Fibroblast of peridontal ligament (primary cell): ENCODE measurements around the gene PHKG2.

Experiments used
- DNase-seq: peaks from one replicate; pipeline ENCODE4 v3.0.0-alpha.2; 2010; ENCODE audit errors: extremely low read depth

PHKG2 gene

GRCh38 chr16:30728321-30728720 is 19.9 kb upstream of the PHKG2 start:
- no peak for DNase-seq

GRCh38 chr16:30728899-30729672 is 19.1 kb upstream of the PHKG2 start:
- DNase-seq, result no peak

- no peak for DNase-seq
Observed at GRCh38 chr16:30731411-30731810, 16.8 kb upstream of the PHKG2 start.

GRCh38 chr16:30736995-30737793 is 11.0 kb upstream of the PHKG2 start:
- DNase-seq, result no peak

- DNase-seq, result no peak
Observed at GRCh38 chr16:30737794-30738648, 10.2 kb upstream of the PHKG2 start.

- no peak for DNase-seq
Observed at GRCh38 chr16:30738984-30739951, 9.0 kb upstream of the PHKG2 start.

- DNase-seq, result peak; percentile 81
Observed at GRCh38 chr16:30740364-30741251, 7.6 kb upstream of the PHKG2 start.

- DNase-seq, result peak; percentile 74
Observed at GRCh38 chr16:30741461-30741914, 6.7 kb upstream of the PHKG2 start.

- no peak for DNase-seq
Observed at GRCh38 chr16:30743716-30744115, 4.5 kb upstream of the PHKG2 start.

GRCh38 chr16:30744183-30744582 is 4.0 kb upstream of the PHKG2 start:
- no peak for DNase-seq

GRCh38 chr16:30745082-30745481 is 3.1 kb upstream of the PHKG2 start:
- no peak for DNase-seq

GRCh38 chr16:30746638-30747175 is 1.5 kb upstream of the PHKG2 start:
- DNase-seq, result no peak

- DNase-seq, result peak; percentile 24
Observed at GRCh38 chr16:30747331-30747730, 894 bp upstream of the PHKG2 start.

GRCh38 chr16:30748634-30749445 is 615 bp downstream of the PHKG2 start:
- no peak for DNase-seq

- DNase-seq, result no peak
Observed at GRCh38 chr16:30750201-30750600, 2.0 kb downstream of the PHKG2 start.

- no peak for DNase-seq
Observed at GRCh38 chr16:30750876-30751465, 2.7 kb downstream of the PHKG2 start.

- DNase-seq, result no peak
Observed at GRCh38 chr16:30753596-30753995, 5.4 kb downstream of the PHKG2 start.
